IMR-90 (cell line): ENCODE measurements around the gene POFUT2.

ENCODE experiments used
- POLR2A ChIP-seq: IDR thresholded peaks from 2 replicates; pipeline ENCODE4 v1.6.1; 2012; ENCODE audit warnings: mild to moderate bottlenecking, low read depth, low read length
- TF ChIP-seq, protein P1 (sequence below): conservative IDR thresholded peaks from 2 replicates; pipeline ENCODE4 v1.5.1; 2012; ENCODE audit warnings: mild to moderate bottlenecking, low read depth, low read length, improper control_type of control experiment
- TF ChIP-seq, protein P2 (sequence below): fragments of 150-350 bp; IDR thresholded peaks from 2 replicates; pipeline ENCODE4 v1.6.1; 2017; ENCODE audit warnings: mild to moderate bottlenecking, antibody characterized with exemption, low read length, low read depth

- TF ChIP-seq, protein P1, sequence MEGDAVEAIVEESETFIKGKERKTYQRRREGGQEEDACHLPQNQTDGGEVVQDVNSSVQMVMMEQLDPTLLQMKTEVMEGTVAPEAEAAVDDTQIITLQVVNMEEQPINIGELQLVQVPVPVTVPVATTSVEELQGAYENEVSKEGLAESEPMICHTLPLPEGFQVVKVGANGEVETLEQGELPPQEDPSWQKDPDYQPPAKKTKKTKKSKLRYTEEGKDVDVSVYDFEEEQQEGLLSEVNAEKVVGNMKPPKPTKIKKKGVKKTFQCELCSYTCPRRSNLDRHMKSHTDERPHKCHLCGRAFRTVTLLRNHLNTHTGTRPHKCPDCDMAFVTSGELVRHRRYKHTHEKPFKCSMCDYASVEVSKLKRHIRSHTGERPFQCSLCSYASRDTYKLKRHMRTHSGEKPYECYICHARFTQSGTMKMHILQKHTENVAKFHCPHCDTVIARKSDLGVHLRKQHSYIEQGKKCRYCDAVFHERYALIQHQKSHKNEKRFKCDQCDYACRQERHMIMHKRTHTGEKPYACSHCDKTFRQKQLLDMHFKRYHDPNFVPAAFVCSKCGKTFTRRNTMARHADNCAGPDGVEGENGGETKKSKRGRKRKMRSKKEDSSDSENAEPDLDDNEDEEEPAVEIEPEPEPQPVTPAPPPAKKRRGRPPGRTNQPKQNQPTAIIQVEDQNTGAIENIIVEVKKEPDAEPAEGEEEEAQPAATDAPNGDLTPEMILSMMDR: no peak
- TF ChIP-seq, protein P2, sequence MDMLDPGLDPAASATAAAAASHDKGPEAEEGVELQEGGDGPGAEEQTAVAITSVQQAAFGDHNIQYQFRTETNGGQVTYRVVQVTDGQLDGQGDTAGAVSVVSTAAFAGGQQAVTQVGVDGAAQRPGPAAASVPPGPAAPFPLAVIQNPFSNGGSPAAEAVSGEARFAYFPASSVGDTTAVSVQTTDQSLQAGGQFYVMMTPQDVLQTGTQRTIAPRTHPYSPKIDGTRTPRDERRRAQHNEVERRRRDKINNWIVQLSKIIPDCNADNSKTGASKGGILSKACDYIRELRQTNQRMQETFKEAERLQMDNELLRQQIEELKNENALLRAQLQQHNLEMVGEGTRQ: no peak
- no peak for TF ChIP-seq POLR2A
These were observed 50.3 kb downstream of the POFUT2 start for GRCh38 chr21:45237401-45237800.
